Duodenal mucosa (tissue), 2 donors: ENCODE data around the gene TOLLIP.
"Not testable (repeated sequence)": the region's sequence is repeated elsewhere in the genome, so short reads cannot be mapped to it uniquely, and the experiment has no call there.

ENCODE experiments used
- H3K27ac ChIP-seq: one replicate; pipeline ENCODE4 v1.7.0; 2013; ENCODE audit warnings: low read depth, low read length
- H3K27me3 ChIP-seq, 2 donors: one replicate each; pipeline ENCODE4 v1.7.0; 2013; ENCODE audit warnings: low read length in 2 of 2, control low read depth in 1 of 2; ENCODE audit not compliant: insufficient read depth in 2 of 2, control insufficient read depth in 1 of 2
- H3K36me3 ChIP-seq, 2 donors: one replicate each; pipeline ENCODE4 v1.7.0; 2013; ENCODE audit warnings: low read length in 2 of 2, control low read depth in 1 of 2; ENCODE audit not compliant: insufficient read depth in 2 of 2, control insufficient read depth in 1 of 2
- H3K4me1 ChIP-seq, 2 donors: one replicate each; pipeline ENCODE4 v1.7.0; 2013; ENCODE audit warnings: low read length in 2 of 2, control low read depth in 1 of 2; ENCODE audit not compliant: insufficient read depth in 2 of 2, control insufficient read depth in 1 of 2
- H3K4me3 ChIP-seq, 2 donors: one replicate each; pipeline ENCODE4 v1.7.0; 2013; ENCODE audit warnings: low read length in 2 of 2, low read depth in 1 of 2
- H3K9ac ChIP-seq, 2 donors: one replicate each; pipeline ENCODE4 v1.7.0; 2013; ENCODE audit warnings: low read length in 2 of 2, low read depth in 1 of 2
- H3K9me3 ChIP-seq, 2 donors: one replicate each; pipeline ENCODE4 v1.7.0; 2013; ENCODE audit warnings: low read length in 2 of 2, control low read depth in 1 of 2; ENCODE audit not compliant: control insufficient read depth in 1 of 2

Gene TOLLIP

GRCh38 chr11:1309498-1310317 is at the start of gene TOLLIP:
Gene TOLLIP, minus strand, starts transcription at chr11:1309632. Its CDS starts 134 bp downstream, at chr11:1309498.
- Histone ChIP-seq H3K9ac (peak within 1 kb of the TSS; percentile 83 to 97), H3K4me1 (peaks cover 47% of the 10 kb centered on the region in 2 donors), H3K4me3 (peak within 1 kb of the TSS; percentile 83 to 85), H3K9me3 (peaks cover 0 to 6% of the 10 kb centered on the region in 2 donors), H3K36me3 (no peaks in the 10 kb centered on the region), H3K27me3 (no peaks in the 10 kb centered on the region), H3K27ac (peak within 1 kb of the TSS; percentile 94)

GRCh38 chr11:1358931-1359330 is 49.5 kb upstream of the TOLLIP start:
- H3K27ac ChIP-seq, H3K4me3 ChIP-seq, H3K9ac ChIP-seq, H3K36me3 ChIP-seq, H3K9me3 ChIP-seq, H3K27me3 ChIP-seq, H3K4me1 ChIP-seq: not testable (repeated sequence)

- H3K27me3 ChIP-seq: peaks cover 0 to 7% of the 10 kb centered on the region in 2 donors
- H3K4me3 ChIP-seq: no peak overlapping the region
- H3K36me3 ChIP-seq: no peaks in the 10 kb centered on the region
- peaks cover 0 to 7% of the 10 kb centered on the region in 2 donors for H3K4me1 ChIP-seq
- no peak overlapping the region for H3K9ac ChIP-seq
- no peaks in the 10 kb centered on the region for H3K9me3 ChIP-seq
- no peak overlapping the region for H3K27ac ChIP-seq
These were observed 48.9 kb upstream of the TOLLIP start for GRCh38 chr11:1358286-1358685.

GRCh38 chr11:1356478-1356960 is 47.1 kb upstream of the TOLLIP start:
- no peaks in the 10 kb centered on the region for H3K36me3 ChIP-seq
- peaks cover 0 to 3% of the 10 kb centered on the region in 2 donors for H3K27me3 ChIP-seq
- H3K4me1 ChIP-seq: peaks cover 0 to 7% of the 10 kb centered on the region in 2 donors
- H3K27ac ChIP-seq: no peak overlapping the region
- H3K9ac ChIP-seq: no peak overlapping the region
- H3K9me3 ChIP-seq: no peaks in the 10 kb centered on the region
- H3K4me3 ChIP-seq: no peak overlapping the region

- H3K36me3 ChIP-seq: no peaks in the 10 kb centered on the region
These were observed 46.6 kb upstream of the TOLLIP start for GRCh38 chr11:1356007-1356435.

GRCh38 chr11:1354125-1354938 is 44.9 kb upstream of the TOLLIP start:
- Histone ChIP-seq H3K4me3 (no peak overlapping the region), H3K9me3 (no peaks in the 10 kb centered on the region), H3K36me3 (no peaks in the 10 kb centered on the region), H3K27me3 (peaks cover 3 to 4% of the 10 kb centered on the region in 2 donors), H3K9ac (no peak overlapping the region), H3K27ac (no peak overlapping the region), H3K4me1 (peaks cover 0 to 7% of the 10 kb centered on the region in 2 donors)

More at GRCh38 chr11:1356007-1356435, 46.6 kb upstream of the TOLLIP start:
- Histone ChIP-seq H3K9ac (no peak overlapping the region), H3K4me3 (no peak overlapping the region), H3K27ac (no peak overlapping the region), H3K9me3 (no peaks in the 10 kb centered on the region), H3K27me3 (peaks cover 0 to 3% of the 10 kb centered on the region in 2 donors), H3K4me1 (peaks cover 0 to 7% of the 10 kb centered on the region in 2 donors)

GRCh38 chr11:1353383-1354124 is 44.1 kb upstream of the TOLLIP start:
- Histone ChIP-seq H3K4me3 (no peak overlapping the region), H3K9me3 (no peaks in the 10 kb centered on the region), H3K27me3 (peaks cover 3 to 4% of the 10 kb centered on the region in 2 donors), H3K27ac (no peak overlapping the region), H3K36me3 (no peaks in the 10 kb centered on the region), H3K9ac (no peak overlapping the region), H3K4me1 (peaks cover 0 to 7% of the 10 kb centered on the region in 2 donors)

GRCh38 chr11:1352696-1353382 is 43.4 kb upstream of the TOLLIP start:
- peaks cover 3 to 4% of the 10 kb centered on the region in 2 donors for H3K27me3 ChIP-seq
- no peak overlapping the region for H3K4me3 ChIP-seq
- no peak overlapping the region for H3K27ac ChIP-seq

GRCh38 chr11:1351278-1351937 is 42.0 kb upstream of the TOLLIP start:
- Histone ChIP-seq H3K27me3 (peaks cover 0 to 4% of the 10 kb centered on the region in 2 donors), H3K4me1 (peaks cover 0 to 6% of the 10 kb centered on the region in 2 donors), H3K36me3 (no peaks in the 10 kb centered on the region), H3K4me3 (no peak overlapping the region), H3K9ac (no peak overlapping the region), H3K9me3 (no peaks in the 10 kb centered on the region), H3K27ac (no peak overlapping the region)

More at GRCh38 chr11:1352696-1353382, 43.4 kb upstream of the TOLLIP start:
- Histone ChIP-seq H3K9ac (no peak overlapping the region), H3K36me3 (no peaks in the 10 kb centered on the region), H3K4me1 (peaks cover 0 to 7% of the 10 kb centered on the region in 2 donors), H3K9me3 (no peaks in the 10 kb centered on the region)
